ENCODE results near the gene USH2A.

The USH2A gene

GRCh38 chr1:215583185-215583749 is 840.0 kb downstream of the USH2A start:
- no peak for DNase-seq (ENCODE audit: extremely low read depth, insufficient read length)
- Histone ChIP-seq H3K4me3 (replicated peaks; ENCODE audit: low read depth, low read length) (no peak overlapping the region), H3K36me3 (ENCODE audit: control insufficient read depth, insufficient read depth, low read length) (no peaks in the 10 kb centered on the region; the same call in 1 of the 2 replicates), H3K27me3 (replicated peaks; ENCODE audit: control insufficient read depth, insufficient read depth, low read length) (no peaks in the 10 kb centered on the region)
- TF ChIP-seq, protein P1, sequence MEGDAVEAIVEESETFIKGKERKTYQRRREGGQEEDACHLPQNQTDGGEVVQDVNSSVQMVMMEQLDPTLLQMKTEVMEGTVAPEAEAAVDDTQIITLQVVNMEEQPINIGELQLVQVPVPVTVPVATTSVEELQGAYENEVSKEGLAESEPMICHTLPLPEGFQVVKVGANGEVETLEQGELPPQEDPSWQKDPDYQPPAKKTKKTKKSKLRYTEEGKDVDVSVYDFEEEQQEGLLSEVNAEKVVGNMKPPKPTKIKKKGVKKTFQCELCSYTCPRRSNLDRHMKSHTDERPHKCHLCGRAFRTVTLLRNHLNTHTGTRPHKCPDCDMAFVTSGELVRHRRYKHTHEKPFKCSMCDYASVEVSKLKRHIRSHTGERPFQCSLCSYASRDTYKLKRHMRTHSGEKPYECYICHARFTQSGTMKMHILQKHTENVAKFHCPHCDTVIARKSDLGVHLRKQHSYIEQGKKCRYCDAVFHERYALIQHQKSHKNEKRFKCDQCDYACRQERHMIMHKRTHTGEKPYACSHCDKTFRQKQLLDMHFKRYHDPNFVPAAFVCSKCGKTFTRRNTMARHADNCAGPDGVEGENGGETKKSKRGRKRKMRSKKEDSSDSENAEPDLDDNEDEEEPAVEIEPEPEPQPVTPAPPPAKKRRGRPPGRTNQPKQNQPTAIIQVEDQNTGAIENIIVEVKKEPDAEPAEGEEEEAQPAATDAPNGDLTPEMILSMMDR (IDR thresholded peaks at IDR 0.05; ENCODE audit: insufficient read depth, low read length, poor library complexity, severe bottlenecking), result no peak

DNA sequence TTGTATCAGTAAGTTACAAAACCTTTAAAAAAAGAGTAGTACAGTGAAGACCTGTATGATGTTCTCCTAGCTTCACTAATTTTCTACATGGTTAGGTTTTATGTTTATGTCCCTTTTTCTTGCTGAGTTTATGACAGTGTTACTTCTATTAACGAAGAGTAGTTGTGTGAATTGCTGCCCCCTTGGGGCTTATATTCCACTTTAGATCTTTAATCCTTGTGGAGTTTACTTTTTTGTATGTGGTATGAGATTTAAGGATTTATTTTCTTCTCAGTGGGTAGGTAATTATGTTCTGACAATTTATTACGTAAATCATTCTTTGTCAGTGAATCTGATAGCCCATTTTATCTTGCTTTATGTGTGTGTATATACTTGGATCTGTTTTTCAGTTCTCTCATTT is 841.4 kb downstream of the USH2A start:
- H3K27me3 ChIP-seq (replicated peaks; ENCODE audit: control insufficient read depth, insufficient read depth, low read length), result no peaks in the 10 kb centered on the region
- H3K36me3 ChIP-seq (ENCODE audit: control insufficient read depth, insufficient read depth, low read length), result no peaks in the 10 kb centered on the region; the same call in 1 of the 2 replicates
- no peak overlapping the region for H3K4me3 ChIP-seq (replicated peaks; ENCODE audit: low read depth, low read length)
- no peak for DNase-seq (ENCODE audit: extremely low read depth, insufficient read length)
- TF ChIP-seq, protein P1 (IDR thresholded peaks at IDR 0.05; ENCODE audit: insufficient read depth, low read length, poor library complexity, severe bottlenecking), result no peak
